Measurements from ENCODE around the gene TFDP1.

TFDP1 gene

GRCh38 chr13:113643593-113643992 lies 59.0 kb downstream of the TFDP1 start:
- no peak overlapping the region for H3K27ac ChIP-seq
- no peak for DNase-seq (ENCODE audit: low read depth, low spot score)

GRCh38 chr13:113644800-113645199 lies 60.2 kb downstream of the TFDP1 start:
- no peak overlapping the region for H3K27ac ChIP-seq
- no peak for DNase-seq (ENCODE audit: low read depth, low spot score)

GRCh38 chr13:113645329-113645728 lies 60.8 kb downstream of the TFDP1 start:
- H3K27ac ChIP-seq = no peak overlapping the region

DNA sequence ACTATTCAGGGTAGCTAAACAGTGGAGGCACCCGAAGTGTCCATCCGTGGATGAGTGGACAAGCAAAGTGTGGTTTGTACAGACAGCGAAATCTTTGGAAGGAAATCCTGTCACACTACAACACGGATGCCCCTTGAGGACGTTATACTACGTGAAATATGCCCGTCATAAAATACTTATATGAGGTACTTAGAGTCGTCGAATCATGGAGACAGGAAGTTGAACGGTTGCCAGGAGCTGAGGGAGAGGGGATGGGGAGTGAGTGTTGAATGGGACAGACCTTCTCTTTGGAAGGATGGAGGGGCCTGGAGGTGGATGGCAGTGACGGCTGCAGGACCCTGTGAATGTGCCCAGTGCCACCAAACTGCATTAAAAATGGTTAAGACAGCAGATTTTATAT lies 61.8 kb downstream of the TFDP1 start:
- no peak for DNase-seq (ENCODE audit: low read depth, low spot score)
- H3K27ac ChIP-seq = no peak overlapping the region

More at GRCh38 chr13:113645329-113645728, 60.8 kb downstream of the TFDP1 start:
- no peak for DNase-seq (ENCODE audit: low read depth, low spot score)

DNA sequence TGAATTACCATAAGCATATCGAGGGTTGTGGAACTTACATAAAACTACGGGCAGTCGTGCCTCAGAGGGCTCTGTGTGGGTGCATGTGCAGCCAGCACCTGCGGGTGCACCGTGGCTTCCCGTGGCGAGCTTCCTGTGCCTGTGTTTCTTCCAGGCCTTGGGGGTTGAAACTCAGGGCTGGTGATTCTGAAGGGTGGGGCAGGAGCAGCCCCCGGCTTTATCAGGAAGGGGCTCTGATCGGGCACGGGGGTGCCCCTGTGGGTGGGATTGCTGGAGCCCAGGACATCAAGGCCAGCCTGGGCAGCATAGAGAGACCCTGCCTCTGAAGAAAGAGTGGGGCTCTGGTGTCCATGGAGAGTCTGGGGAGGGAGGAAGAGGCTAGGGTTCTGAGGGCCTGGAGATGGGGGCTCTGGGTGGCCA lies 62.4 kb downstream of the TFDP1 start:
- no peak overlapping the region for H3K27ac ChIP-seq
- DNase-seq (ENCODE audit: low read depth, low spot score) = no peak

DNA sequence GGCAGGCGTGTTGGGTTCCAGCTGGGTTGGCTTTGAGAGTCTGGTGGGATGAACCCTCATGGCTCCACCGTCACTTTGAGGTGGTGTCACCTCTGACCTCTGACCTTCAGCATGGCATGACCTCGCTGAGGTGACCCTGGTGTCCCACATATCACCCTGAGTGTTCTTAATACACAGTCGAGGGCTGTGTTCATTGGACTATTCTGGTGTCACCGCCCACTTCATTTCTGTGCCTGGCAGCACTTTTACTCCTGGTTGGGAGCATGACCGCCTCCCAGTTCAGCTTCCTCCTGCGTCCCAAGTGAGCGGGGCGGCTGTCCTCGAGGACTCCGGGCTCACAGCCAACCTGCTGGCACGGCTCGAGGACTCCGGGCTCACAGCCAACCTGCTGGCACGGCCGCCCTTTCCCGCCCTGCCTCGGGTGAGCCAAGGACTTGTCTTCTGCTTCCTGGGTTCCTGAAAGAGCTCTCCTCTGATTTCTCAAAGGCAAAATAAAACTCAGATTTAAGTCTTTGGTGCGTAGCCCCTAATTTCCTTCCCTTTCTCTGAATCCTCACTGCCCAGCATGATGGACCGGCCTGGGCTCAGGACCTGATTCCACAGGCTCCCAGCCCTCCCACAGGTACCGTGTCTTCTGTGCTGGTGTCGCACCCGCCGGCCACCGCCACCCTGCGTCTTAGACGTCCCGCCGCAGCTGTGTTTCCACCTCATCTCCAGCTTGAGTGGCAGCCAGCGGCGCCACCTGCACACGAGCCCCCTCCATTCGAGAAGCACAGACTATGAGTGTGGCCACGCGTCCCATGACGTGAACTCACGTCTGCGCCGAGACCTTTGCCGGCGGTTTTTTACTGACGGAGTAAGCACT lies 63.0 kb downstream of the TFDP1 start:
- DNase-seq (ENCODE audit: low read depth, low spot score) = peak; percentile 22
- no peak overlapping the region for H3K27ac ChIP-seq

DNA sequence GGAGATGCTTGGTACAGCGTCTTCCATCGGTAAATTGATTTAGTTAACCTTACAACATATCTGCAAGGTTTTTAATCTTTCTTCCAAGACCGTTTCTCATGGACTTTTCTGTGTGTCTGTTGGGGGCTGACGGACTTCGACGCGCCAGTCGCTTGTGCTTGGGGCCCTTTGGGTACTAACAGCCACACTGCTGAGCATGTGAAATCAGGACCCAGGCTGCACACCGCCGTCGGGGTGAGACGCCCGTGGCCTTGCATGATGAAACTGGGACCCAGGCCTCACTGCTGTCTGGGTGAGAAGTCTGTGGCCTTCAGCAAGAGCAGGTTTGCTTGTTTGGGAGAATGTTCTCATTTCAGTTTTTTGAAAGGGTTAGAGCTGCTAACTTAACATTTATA lies 63.7 kb downstream of the TFDP1 start:
- no peak for DNase-seq (ENCODE audit: low read depth, low spot score)
- no peak overlapping the region for H3K27ac ChIP-seq

- no peak for DNase-seq (ENCODE audit: low read depth, low spot score)
- no peak overlapping the region for H3K27ac ChIP-seq
Measured at GRCh38 chr13:113649212-113649611, 64.7 kb downstream of the TFDP1 start.

GRCh38 chr13:113650275-113650674 lies 65.7 kb downstream of the TFDP1 start:
- no peak overlapping the region for H3K27ac ChIP-seq
- no peak for DNase-seq (ENCODE audit: low read depth, low spot score)

DNA sequence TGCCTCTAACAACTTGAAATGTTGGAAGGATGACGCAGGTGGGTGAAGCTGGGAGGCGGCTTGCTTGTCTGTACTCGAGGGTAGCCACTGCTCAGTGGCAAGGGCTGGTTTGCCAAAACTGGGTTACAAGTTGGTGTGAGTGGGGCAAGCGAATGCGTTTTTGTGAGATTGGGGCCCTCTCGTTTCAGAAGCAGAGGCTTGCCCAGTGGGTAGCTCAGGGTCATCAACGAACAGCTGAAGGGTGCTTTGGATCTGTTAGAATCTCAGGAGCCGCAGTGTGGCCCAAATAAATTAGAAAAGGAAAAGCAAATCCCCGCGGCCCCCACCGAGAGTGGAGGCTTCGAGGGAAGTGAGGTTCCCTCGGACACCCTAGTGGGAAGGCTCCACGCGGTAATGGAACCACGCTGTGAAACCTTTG lies 66.2 kb downstream of the TFDP1 start:
- no peak for DNase-seq (ENCODE audit: low read depth, low spot score)
- no peak overlapping the region for H3K27ac ChIP-seq

- no peak overlapping the region for H3K27ac ChIP-seq
- DNase-seq (ENCODE audit: low read depth, low spot score) = no peak
Measured at GRCh38 chr13:113651511-113652403, 67.2 kb downstream of the TFDP1 start.

DNA sequence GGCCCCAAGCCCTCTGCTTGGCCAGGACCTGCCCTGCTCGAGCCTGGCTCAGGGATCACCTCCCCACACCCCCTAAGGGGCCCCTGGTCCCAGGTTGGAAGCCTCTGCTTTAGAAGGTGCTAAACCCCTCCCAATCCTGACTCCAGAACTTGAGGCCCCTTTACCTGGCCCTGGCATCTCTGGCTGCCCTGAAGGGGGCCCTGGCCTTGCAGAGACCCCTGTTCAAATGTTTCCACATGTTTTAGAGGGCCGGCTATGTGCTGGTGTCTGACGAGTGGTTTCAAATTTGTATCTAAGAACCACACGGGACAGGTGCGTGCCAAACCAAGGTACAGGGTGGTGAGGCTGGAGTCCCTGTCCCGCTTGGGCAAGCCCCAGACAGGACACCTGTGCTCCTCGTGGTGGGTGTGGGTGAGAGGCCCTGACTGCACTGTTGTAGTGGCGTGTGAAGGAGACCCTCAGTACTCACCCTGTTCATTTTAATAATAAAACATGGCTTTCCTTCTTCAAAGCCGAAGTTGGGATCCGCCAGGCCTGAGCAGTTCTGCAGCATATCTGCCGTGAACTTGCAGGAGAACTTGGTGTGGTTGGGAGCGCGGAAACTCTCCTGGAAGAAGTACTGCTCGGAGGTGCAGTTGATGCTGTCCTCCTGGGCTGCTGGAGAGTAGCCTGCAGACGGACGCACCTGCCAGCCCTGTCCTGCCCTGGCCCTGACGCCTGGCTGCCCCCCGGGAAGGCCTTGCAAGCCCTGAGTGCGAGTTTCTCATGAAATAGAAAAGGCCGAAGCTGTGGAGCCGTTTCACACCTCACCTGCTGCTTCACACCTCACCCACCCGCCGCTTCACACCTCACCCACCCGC lies 68.1 kb downstream of the TFDP1 start:
- DNase-seq (ENCODE audit: low read depth, low spot score) = no peak
- no peak overlapping the region for H3K27ac ChIP-seq

GRCh38 chr13:113653264-113654174 lies 69.0 kb downstream of the TFDP1 start:
- no peak overlapping the region for H3K27ac ChIP-seq
- no peak for DNase-seq (ENCODE audit: low read depth, low spot score)

- no peak overlapping the region for H3K27ac ChIP-seq
- no peak for DNase-seq (ENCODE audit: low read depth, low spot score)
Measured at GRCh38 chr13:113654175-113654560, 69.6 kb downstream of the TFDP1 start.

DNA sequence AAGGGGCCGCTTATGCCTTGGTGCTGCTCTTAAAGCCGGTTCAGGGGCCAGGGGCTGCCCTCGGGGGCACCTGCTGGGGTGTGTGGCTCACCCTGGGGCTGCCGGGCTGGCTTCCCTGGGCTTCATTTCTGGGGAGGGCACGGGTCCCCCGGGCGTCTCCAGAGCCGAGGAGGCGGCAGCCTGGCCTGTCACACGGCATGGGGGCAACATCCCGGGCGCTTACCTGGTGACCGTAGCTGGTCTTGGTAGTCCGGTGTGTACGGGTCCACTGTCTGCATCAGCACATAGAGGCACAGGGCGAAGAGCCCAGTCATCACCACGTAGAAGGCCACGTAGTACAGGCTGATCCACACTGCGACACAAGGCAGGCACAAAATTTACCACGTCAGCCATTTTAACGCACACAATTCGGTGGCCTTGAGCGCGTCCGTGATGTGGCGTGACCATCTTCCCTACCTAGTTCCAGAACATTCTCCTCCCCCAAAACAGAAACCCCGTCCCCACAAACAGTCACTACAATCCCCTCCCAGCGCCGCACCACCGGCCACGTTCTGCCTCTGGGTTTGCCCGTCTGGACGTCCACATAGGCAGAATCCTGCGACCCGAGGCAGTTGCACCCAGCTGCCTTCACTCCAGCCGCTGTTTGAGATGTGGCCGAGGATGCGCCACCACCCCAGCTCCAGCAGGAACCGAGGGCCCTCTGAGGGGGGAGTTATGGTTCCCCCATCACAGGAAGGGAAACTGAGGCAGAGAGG lies 70.2 kb downstream of the TFDP1 start:
- DNase-seq (ENCODE audit: low read depth, low spot score) = no peak
- H3K27ac ChIP-seq = no peak overlapping the region

- no peak overlapping the region for H3K27ac ChIP-seq
- DNase-seq (ENCODE audit: low read depth, low spot score) = no peak
Measured at GRCh38 chr13:113655346-113656002, 70.9 kb downstream of the TFDP1 start.

GRCh38 chr13:113656003-113656588 lies 71.5 kb downstream of the TFDP1 start:
- no peak overlapping the region for H3K27ac ChIP-seq
- no peak for DNase-seq (ENCODE audit: low read depth, low spot score)

All from epithelial cell of prostate (primary cell).